HG03108 (cell line): ENCODE data around the gene MYO5B.

Experiments
- ATAC-seq: cut with Tn5 transposase; IDR thresholded peaks from one replicate; pipeline ENCODE4 v1.9.1; 2021; ENCODE audit warnings: moderate library complexity; ENCODE audit not compliant: unreplicated experiment

MYO5B gene

DNA sequence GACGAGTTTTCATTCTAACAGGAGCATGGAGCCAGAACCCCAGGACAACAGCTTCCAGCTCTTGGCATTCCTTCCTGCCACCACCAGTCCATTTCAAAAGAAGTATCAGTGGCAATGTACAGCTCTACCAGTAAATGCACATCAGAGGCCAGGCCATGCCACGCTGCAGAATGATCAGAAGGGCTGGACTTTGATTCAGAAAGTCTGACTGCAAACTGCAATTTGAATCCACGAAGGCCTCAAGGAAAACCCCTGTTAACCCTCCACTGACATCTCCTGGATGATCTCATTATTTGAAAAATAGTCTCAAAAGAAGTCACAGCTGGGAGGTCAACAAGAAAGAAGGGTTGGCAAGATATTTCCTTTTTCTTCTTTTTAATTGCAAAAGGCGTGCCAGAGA is 119.2 kb downstream of the MYO5B start:
- no peak for ATAC-seq

GRCh38 chr18:50074404-50074803 is 120.5 kb downstream of the MYO5B start:
- ATAC-seq = no peak

- ATAC-seq = no peak
Measured at GRCh38 chr18:50073319-50073718, 121.6 kb downstream of the MYO5B start.

GRCh38 chr18:50072146-50072545 is 122.8 kb downstream of the MYO5B start:
- no peak for ATAC-seq

DNA sequence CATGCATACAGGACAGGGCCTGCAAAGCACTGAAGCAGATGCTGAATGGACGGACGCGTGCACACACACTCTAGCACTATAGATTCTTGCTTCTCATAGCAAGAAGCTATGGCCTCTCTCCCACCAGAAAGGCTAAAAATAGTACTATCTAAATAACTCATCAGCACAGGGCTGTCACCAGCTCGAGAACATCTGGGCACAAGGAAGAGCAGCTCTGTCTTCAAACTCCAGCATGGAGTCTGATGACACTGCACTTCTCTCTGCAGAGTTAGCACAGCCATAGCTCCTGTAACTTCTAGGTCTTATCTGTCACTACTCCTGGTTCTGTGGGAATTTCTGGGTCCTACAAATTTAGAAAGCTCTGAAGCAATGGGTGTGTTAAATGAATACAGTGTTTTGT is 123.5 kb downstream of the MYO5B start:
- ATAC-seq = no peak

GRCh38 chr18:50069422-50069821 is 125.5 kb downstream of the MYO5B start:
- no peak for ATAC-seq

GRCh38 chr18:50065527-50065926 is 129.4 kb downstream of the MYO5B start:
- no peak for ATAC-seq

DNA sequence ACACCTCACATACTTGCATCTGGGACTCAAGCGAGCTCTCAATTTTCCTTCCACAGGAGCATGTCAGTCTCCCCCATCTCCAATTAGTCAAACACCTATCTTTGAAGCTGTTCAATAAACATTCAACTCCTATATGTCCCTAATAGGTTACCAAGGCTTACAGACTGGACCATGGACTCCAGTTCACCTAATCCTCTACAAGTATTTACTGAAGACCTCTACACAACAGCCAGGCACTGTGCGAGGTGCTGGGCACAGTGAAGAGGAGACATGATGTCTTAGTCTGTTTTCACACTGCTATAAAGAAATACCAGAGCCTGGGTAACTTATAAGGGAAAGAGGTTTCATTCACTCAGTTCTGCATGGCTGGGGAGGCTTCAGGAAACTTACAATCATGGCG is 129.9 kb downstream of the MYO5B start:
- ATAC-seq = no peak

DNA sequence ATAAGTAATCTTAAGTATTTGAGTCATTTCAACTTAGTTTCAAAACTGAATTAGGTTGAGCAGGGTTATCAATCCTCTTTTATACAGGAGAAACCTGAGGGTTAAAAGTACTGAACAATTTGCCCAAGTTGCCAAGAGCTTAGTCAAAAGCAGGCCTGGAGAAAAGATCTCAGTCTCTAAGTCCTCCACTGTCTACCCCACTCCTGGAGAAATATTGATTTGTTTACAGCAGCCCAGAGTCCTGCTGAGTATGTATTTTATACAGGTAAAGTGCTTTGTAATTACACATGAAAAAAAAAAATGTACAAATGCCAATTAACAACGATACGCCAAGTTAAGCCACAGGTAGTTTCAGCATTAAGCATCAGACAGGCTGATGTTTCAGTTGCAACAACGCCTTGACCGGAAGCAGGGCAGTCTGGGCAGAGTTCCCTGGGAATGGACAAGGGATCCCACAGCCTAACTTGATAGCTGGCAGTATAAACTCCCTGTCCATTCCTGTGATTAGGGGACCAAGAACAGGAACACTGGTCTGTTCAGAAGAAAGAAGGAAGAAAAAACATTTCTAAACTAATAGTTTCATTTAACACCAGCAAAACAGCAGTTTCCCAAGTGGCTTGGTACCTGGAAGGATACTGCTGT is 132.9 kb downstream of the MYO5B start:
- no peak for ATAC-seq

GRCh38 chr18:50060822-50061221 is 134.1 kb downstream of the MYO5B start:
- ATAC-seq = no peak

DNA sequence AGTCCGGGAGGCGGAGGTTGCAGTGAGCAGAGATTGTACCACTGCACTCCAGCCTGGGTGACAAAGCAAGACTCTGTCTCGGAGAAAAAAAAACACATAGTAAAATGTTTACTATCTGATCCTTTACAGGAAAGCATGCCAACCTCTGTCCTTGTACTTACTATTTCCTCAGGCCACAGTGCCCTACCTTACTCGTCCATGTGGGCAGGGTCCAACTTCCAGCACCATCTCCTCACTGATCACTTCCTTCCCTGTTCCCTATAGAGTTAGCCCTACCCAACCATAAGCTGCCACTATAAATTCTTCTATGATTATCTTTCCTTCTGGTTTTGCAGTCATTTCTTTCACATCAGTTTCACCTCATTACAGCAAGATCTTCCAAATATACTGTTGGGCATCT is 136.2 kb downstream of the MYO5B start:
- ATAC-seq = no peak

DNA sequence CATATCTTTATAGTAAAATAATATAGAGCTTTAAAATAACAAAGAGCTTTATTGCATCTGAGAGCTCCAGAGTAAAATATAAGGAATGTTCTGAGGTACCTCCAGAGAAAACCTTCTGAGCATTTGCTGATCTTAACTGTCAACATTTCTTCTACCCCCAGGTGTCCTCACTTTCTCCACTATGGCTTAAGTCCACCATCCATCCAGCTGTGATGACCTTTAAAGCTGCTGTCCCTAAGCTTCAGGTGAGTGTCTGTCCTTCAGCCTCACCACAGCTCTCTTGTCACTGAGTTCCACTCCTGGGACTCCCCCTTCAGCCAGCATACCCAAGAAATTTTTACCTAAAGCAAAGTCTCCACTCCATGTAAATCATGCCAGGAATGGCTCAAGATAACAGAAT is 137.9 kb downstream of the MYO5B start:
- ATAC-seq = no peak

DNA sequence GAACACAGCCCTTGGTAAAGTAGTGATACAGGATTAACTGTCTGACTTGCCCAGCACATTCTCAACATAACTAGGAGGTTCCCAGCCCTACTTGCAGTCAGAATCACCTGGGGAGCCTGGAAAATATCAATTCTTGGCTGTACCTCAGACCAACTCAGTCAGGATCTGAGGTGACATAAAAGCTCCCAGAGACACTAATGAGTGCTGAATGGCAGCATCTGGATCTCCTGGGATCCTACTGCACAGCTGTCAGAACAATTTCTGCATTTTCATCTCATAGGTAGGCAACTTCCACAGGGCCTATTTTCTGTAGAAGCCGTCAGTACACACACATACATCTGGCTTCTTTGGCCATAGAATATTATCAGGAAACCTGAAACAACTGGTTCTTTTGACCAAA is 138.8 kb downstream of the MYO5B start:
- no peak for ATAC-seq

DNA sequence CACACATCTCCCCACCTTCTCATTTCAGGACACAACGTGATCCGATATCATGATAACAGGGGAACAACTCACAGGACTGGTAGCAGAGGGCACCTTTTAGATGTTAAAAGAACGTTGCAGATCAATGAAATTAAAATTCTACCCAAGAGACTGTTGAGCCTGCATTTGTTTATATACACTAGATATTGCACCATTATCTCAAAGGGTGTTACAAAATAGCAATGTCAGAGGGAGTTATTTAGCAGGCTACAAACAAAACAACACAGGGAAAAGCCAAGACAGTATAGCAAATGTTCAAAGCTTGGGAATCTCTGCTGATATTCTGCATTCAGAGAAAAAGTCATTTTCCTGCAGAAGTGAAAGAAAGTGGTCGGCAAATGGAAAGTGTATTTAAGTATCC is 139.5 kb downstream of the MYO5B start:
- no peak for ATAC-seq

GRCh38 chr18:50053111-50053510 is 141.8 kb downstream of the MYO5B start:
- no peak for ATAC-seq

- no peak for ATAC-seq
Measured at GRCh38 chr18:50051288-50051687, 143.7 kb downstream of the MYO5B start.

DNA sequence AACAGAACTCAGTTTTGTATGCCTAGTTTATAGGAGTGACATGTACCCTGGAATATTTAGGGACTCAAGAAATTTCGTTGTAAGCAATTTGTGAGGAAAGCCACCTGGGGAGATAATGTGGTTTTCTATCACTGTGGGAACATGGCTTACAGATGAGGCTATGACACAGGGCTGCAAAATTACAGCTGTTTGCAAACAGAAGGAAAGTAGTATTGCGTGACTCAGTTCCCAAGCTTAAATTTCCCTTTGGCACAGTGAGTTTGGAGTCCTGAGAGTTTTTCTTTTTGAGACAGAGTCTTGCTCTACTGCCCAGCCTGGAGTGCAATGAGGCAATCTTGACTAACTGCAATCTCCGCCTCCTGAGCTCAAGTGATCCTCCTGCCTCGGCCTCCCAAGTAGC is 149.8 kb downstream of the MYO5B start:
- no peak for ATAC-seq

GRCh38 chr18:50044402-50044801 is 150.5 kb downstream of the MYO5B start:
- no peak for ATAC-seq

- ATAC-seq = no peak
Measured at GRCh38 chr18:50042611-50043010, 152.3 kb downstream of the MYO5B start.

DNA sequence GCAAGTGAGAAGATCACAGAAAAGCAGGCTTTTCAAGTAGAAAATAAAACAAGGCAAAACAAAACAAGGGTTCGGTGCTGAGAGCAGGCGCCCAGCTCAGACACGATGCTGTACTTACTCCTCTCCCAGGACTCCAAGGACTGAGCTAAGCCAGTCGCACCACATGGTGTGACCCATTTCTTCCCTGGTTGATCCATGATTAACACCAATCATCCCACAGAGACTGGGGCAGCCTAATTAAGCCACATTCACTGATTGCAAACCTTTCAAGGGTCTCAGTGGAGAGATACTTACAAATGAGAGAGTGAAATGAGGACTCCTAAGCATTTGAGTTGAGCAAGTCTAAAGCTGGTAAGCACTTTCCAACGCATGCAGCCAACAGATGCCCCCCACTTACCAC is 155.2 kb downstream of the MYO5B start:
- ATAC-seq = no peak

- no peak for ATAC-seq
Measured at GRCh38 chr18:50038448-50038847, 156.5 kb downstream of the MYO5B start.

DNA sequence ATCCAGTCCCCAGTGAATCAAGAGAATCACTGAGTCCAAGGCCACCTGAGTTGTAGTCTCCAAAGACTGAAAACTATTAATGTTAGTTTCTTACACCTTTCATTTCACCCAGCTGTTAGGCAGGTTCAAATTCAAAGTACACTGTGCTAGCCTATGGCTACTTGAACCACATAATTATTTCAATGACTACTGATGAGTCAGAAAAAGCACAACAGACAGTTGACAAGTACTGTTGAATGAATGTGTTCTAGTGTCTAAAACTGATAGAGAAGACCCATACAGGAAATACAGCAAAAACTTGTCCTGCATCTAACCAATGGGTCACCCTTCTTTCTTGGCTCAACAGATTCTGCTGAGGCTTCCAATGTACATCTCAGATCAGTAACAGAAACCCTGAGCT is 160.9 kb downstream of the MYO5B start:
- no peak for ATAC-seq

DNA sequence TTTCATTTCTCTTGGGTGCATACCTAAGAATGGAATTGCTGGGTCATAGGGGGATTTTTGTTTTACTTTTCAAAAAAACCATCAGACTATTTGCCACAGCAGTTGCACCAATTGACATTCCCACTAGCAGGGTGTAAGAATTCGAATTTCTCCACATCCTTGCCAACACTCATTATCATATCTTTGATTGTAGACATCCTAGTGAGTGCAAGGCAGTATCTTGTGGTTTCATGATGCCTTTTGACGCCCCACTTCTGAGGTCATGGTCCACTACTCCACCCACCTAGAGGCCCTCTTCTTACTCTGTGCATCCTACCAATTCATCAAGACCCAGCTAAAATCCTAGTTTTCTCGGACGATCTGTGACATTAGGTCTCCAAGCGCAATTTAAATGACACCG is 161.9 kb downstream of the MYO5B start:
- no peak for ATAC-seq

DNA sequence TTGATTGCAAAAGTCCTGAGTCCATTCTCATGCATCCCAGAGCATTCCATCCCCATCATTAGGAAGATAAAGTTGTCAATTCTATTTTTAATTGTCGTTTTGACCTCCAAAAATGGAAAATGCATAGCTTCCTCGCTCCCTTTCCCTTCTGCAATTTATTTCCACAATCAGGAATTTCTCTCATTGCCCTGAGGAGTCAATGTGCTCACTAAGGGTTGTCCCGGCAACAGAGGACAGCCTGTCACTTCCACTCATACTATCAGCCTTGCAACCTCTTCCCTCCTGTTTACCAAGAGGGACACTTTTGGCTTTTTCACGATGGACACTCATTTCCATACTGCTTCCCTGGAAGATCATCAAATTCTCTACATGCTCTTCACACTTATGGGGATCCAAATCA is 164.8 kb downstream of the MYO5B start:
- ATAC-seq = no peak
